GM23338 (cell line): ENCODE measurements around the gene OSBPL6. TPM values are rescaled to one million over a fixed set of nuclear protein-coding genes. Genes with fewer than 3 reads are reported as not detected.
"Not testable (repeated sequence)": the region's sequence is repeated elsewhere in the genome, so short reads cannot be mapped to it uniquely, and the experiment has no call there.

Source experiments
- ATAC-seq: fragments of 200-7000 bp; cut with Tn5 transposase; 3 replicates; pipeline ENCODE4 v1.9.1; 2020
- DNase-seq: peaks from one replicate; pipeline ENCODE4 v3.0.0-alpha.2; 2015; ENCODE audit warnings: low spot score
- H2AFZ ChIP-seq: fragments of 200-600 bp; sonication (generic); 2 replicates; pipeline ENCODE4 v1.8.0; 2016; ENCODE audit warnings: antibody characterized with exemption, mild to moderate bottlenecking, moderate library complexity
- H3F3A ChIP-seq: fragments of 200-600 bp; sonication (generic); replicated peaks from 2 replicates; pipeline ENCODE4 v1.8.0; 2017; ENCODE audit warnings: antibody characterized with exemption, mixed run types, low read depth
- H3K27ac ChIP-seq: fragments of 200-600 bp; sonication (generic); 2 replicates; pipeline ENCODE4 v1.6.1; 2016; ENCODE audit warnings: low read depth
- H3K27me3 ChIP-seq: fragments of 200-600 bp; sonication (generic); 2 replicates; pipeline ENCODE4 v1.8.0; 2016; ENCODE audit warnings: mild to moderate bottlenecking, mixed run types, moderate library complexity; ENCODE audit not compliant: insufficient read depth
- H3K36me3 ChIP-seq: fragments of 200-600 bp; sonication (generic); 2 replicates; pipeline ENCODE4 v1.8.0; 2016; ENCODE audit warnings: mild to moderate bottlenecking; ENCODE audit not compliant: insufficient read depth
- H3K4me1 ChIP-seq: fragments of 200-600 bp; sonication (generic); 2 replicates; pipeline ENCODE4 v1.8.0; 2016; ENCODE audit warnings: mild to moderate bottlenecking, moderate library complexity; ENCODE audit not compliant: insufficient read depth
- H3K4me2 ChIP-seq: fragments of 200-600 bp; sonication (generic); 2 replicates; pipeline ENCODE4 v1.7.1; 2017; ENCODE audit warnings: mixed run types
- H3K4me3 ChIP-seq: fragments of 200-600 bp; sonication (generic); 2 replicates; pipeline ENCODE4 v1.6.1; 2016; ENCODE audit warnings: mixed run types
- H3K79me2 ChIP-seq: fragments of 200-600 bp; sonication (generic); replicated peaks from 2 replicates; pipeline ENCODE4 v1.8.0; 2017; ENCODE audit warnings: mild to moderate bottlenecking; ENCODE audit not compliant: insufficient read depth
- H3K9me2 ChIP-seq: fragments of 200-600 bp; sonication (generic); 2 replicates; pipeline ENCODE4 v1.8.0; 2017; ENCODE audit not compliant: insufficient read depth
- H4K20me1 ChIP-seq: fragments of 200-600 bp; sonication (generic); replicated peaks from 2 replicates; pipeline ENCODE4 v1.8.0; 2017; ENCODE audit warnings: mild to moderate bottlenecking; ENCODE audit not compliant: insufficient read depth
- H3K27ac Mint-ChIP-seq: 2 replicates; pipeline ENCODE4 v1.8.0; 2020; ENCODE audit warnings: inconsistent platforms, mild to moderate bottlenecking, moderate library complexity, mixed read lengths
- H3K27me3 Mint-ChIP-seq: 3 replicates; pipeline ENCODE4 v1.8.0; 2022; ENCODE audit warnings: low read depth, mild to moderate bottlenecking, moderate library complexity, mixed read lengths, inconsistent platforms; ENCODE audit not compliant: insufficient read depth, poor library complexity
- H3K36me3 Mint-ChIP-seq: 3 replicates; pipeline ENCODE4 v1.8.0; 2021; ENCODE audit warnings: low read depth, mild to moderate bottlenecking, inconsistent platforms, moderate library complexity, mixed read lengths
- H3K4me1 Mint-ChIP-seq: 3 replicates; pipeline ENCODE4 v1.8.0; 2020; ENCODE audit warnings: mild to moderate bottlenecking, inconsistent platforms, mixed read lengths
- H3K4me3 Mint-ChIP-seq: 3 replicates; pipeline ENCODE4 v1.8.0; 2021; ENCODE audit warnings: moderate library complexity, mild to moderate bottlenecking, inconsistent platforms, mixed read lengths
- H3K9me3 Mint-ChIP-seq: 3 replicates; pipeline ENCODE4 v1.8.0; 2020; ENCODE audit warnings: moderate library complexity, mild to moderate bottlenecking, inconsistent platforms, mixed read lengths
- CREB1 ChIP-seq: fragments of 250-450 bp; sonication (Bioruptor Pico); IDR thresholded peaks from 2 replicates; pipeline ENCODE4 v1.5.0; 2020; ENCODE audit warnings: low read depth, mild to moderate bottlenecking, moderate library complexity
- ETS1 ChIP-seq: IDR thresholded peaks from 2 replicates; pipeline ENCODE4 v1.6.1; 2016; ENCODE audit warnings: antibody characterized with exemption
- JUNB ChIP-seq: IDR thresholded peaks from one replicate; pipeline ENCODE4 v1.6.1; 2016; ENCODE audit warnings: antibody characterized with exemption; ENCODE audit not compliant: unreplicated experiment
- NANOG ChIP-seq: IDR thresholded peaks from 2 replicates; pipeline ENCODE4 v1.6.1; 2016; ENCODE audit warnings: antibody characterized with exemption, borderline replicate concordance
- STAT1 ChIP-seq: IDR thresholded peaks from one replicate; pipeline ENCODE4 v1.6.1; 2016; ENCODE audit warnings: antibody characterized with exemption; ENCODE audit not compliant: unreplicated experiment
- ZNF331 ChIP-seq: fragments of 250-450 bp; sonication (Bioruptor Pico); IDR thresholded peaks from 2 replicates; pipeline ENCODE4 v1.5.0; 2020; ENCODE audit warnings: low read depth, mild to moderate bottlenecking, moderate library complexity
- polyA plus RNA-seq: library from polyadenylated mRNA; unstranded; fragments of >200 nt; fragmentation: Nextera tagmentation; extraction: Ambion mirVana; gene quantifications from 2 replicates; pipeline ENCODE4 v1.2.1, GENCODE V29; 2016
- total RNA-seq: library from RNA; depleted of rRNA; stranded (reverse); fragments of >200 nt; shearing (Covaris generic); gene quantifications from 2 replicates; pipeline ENCODE4 v1.2.3, GENCODE V29; 2014
- TF ChIP-seq, protein P1 (sequence below): fragments of 250-450 bp; sonication (Bioruptor Pico); IDR thresholded peaks from 2 replicates; pipeline ENCODE4 v1.5.0; 2020; ENCODE audit warnings: mild to moderate bottlenecking, moderate library complexity
- TF ChIP-seq, protein P2 (sequence below), 2 experiments: fragments of 200-600 bp in 1 of 2; sonication (generic) in 1 of 2; conservative IDR thresholded peaks; 2 replicates each; pipeline versions ENCODE4 v1.5.1 to v1.6.1; 2016 to 2017; ENCODE audit warnings: antibody characterized with exemption in 2 of 2, low read depth in 2 of 2, mild to moderate bottlenecking in 2 of 2, moderate library complexity in 1 of 2

The OSBPL6 gene
- total and polyA plus RNA-seq, 2 experiments from 2014 or later: 6.0 to 8.5 TPM

DNA sequence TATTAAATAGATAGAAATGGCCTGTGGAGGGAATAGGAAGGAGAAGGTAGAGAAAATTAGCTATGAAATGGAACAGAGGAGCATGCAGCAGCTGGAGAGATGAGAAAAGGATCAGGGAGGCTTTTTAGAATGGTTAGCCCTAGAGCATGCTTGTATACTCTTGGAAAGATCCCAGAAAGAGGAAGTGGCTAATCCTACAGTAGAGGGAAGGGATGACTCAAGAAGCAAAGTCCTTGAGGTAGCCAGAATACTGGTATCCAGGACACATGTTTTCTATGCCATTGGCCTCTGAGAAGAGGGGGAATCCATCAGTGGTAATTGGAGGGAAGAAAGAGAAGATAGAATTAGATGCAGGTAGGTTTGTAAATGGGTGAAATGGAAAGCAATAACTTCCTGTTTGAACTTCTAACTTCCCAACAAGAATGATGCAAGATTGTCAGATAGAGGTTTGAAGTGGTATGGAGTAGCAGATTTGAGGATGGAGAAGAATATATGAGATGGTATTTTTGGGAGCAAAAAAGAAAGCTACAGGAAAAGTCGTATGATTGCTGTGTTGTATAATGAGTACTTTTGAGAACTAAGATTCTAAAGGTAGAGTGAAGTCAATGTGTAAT is 17.1 kb upstream of the OSBPL6 start:
- H3K27ac Mint-ChIP-seq: no peak overlapping the region
- no peaks in the 10 kb centered on the region for H3K9me3 Mint-ChIP-seq
- no peak for ATAC-seq
- no peaks in the 10 kb centered on the region for H3K27me3 ChIP-seq
- H3K4me3 Mint-ChIP-seq: no peak overlapping the region
- no peaks in the 10 kb centered on the region; the same call in 1 of the 2 replicates for H3K9me2 ChIP-seq
- no peaks in the 10 kb centered on the region for H3K36me3 ChIP-seq
- H3K4me2 ChIP-seq: no peak overlapping the region
- peak overlapping the region; percentile 77; the same call in 1 of the 2 replicates for H2AFZ ChIP-seq
- no peaks in the 10 kb centered on the region for H3K4me1 ChIP-seq
- no peaks in the 10 kb centered on the region for H3F3A ChIP-seq
- TF ChIP-seq ZNF331 (CRISPR knock-in tag): no peak
- no peak for TF ChIP-seq STAT1
- no peak for TF ChIP-seq JUNB
- no peak for TF ChIP-seq NANOG
- no peaks in the 10 kb centered on the region for H3K27me3 Mint-ChIP-seq
- H3K4me3 ChIP-seq: no peak overlapping the region
- DNase-seq: no peak
- H3K79me2 ChIP-seq: no peaks in the 10 kb centered on the region
- no peaks in the 10 kb centered on the region for H4K20me1 ChIP-seq
- H3K4me1 Mint-ChIP-seq: no peaks in the 10 kb centered on the region
- no peak overlapping the region for H3K27ac ChIP-seq
- H3K36me3 Mint-ChIP-seq: no peaks in the 10 kb centered on the region

- not testable (repeated sequence) for H3K9me2 ChIP-seq, H3K4me3 ChIP-seq, H3K27me3 Mint-ChIP-seq, DNase-seq, H3K27me3 ChIP-seq, H3K79me2 ChIP-seq, H3K27ac ChIP-seq, H3K27ac Mint-ChIP-seq, H4K20me1 ChIP-seq, H3K36me3 Mint-ChIP-seq, H3F3A ChIP-seq, H3K4me3 Mint-ChIP-seq, H3K4me2 ChIP-seq, H3K9me3 Mint-ChIP-seq, ATAC-seq, H2AFZ ChIP-seq, H3K4me1 Mint-ChIP-seq, H3K4me1 ChIP-seq, H3K36me3 ChIP-seq
Measured at GRCh38 chr2:178180648-178181047, 13.7 kb upstream of the OSBPL6 start.

DNA sequence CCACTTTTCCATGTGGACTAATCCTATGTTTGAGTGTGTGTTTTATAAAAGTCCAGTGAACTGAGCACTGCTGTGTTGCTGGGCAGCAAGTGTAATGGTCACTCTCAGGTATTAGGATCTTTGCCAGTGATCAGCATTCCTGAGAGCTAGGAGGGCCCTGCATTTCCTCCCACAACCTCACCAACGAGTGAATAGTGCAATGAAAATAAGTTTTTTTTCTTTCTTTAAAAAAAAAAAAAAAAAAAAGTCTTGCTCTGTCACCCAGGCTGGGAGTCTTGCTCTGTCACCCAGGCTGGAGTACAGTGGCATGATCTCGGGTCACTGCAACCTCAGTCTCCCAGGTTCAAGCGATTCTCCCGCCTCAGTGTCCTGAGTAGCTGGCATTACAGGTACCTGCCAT is 6.5 kb upstream of the OSBPL6 start:
- DNase-seq (no peak), ATAC-seq (no peak)
- Histone ChIP-seq H3K27ac (no peak overlapping the region), H3K4me2 (no peak overlapping the region), H3K79me2 (no peaks in the 10 kb centered on the region), H3K4me3 (no peak overlapping the region), H3F3A (no peaks in the 10 kb centered on the region), H2AFZ (no peak overlapping the region), H3K9me2 (no peaks in the 10 kb centered on the region), H3K36me3 (no peaks in the 10 kb centered on the region), H4K20me1 (no peaks in the 10 kb centered on the region), H3K27me3 (peaks cover 27% of the 10 kb centered on the region), H3K4me1 (no peaks in the 10 kb centered on the region)
- Mint-ChIP-seq H3K36me3 (no peaks in the 10 kb centered on the region), H3K27me3 (peaks cover 19% of the 10 kb centered on the region), H3K9me3 (no peaks in the 10 kb centered on the region), H3K4me3 (no peak overlapping the region), H3K4me1 (no peaks in the 10 kb centered on the region; the same call in 2 of the 3 replicates), H3K27ac (no peak overlapping the region)
- TF ChIP-seq, protein P1, sequence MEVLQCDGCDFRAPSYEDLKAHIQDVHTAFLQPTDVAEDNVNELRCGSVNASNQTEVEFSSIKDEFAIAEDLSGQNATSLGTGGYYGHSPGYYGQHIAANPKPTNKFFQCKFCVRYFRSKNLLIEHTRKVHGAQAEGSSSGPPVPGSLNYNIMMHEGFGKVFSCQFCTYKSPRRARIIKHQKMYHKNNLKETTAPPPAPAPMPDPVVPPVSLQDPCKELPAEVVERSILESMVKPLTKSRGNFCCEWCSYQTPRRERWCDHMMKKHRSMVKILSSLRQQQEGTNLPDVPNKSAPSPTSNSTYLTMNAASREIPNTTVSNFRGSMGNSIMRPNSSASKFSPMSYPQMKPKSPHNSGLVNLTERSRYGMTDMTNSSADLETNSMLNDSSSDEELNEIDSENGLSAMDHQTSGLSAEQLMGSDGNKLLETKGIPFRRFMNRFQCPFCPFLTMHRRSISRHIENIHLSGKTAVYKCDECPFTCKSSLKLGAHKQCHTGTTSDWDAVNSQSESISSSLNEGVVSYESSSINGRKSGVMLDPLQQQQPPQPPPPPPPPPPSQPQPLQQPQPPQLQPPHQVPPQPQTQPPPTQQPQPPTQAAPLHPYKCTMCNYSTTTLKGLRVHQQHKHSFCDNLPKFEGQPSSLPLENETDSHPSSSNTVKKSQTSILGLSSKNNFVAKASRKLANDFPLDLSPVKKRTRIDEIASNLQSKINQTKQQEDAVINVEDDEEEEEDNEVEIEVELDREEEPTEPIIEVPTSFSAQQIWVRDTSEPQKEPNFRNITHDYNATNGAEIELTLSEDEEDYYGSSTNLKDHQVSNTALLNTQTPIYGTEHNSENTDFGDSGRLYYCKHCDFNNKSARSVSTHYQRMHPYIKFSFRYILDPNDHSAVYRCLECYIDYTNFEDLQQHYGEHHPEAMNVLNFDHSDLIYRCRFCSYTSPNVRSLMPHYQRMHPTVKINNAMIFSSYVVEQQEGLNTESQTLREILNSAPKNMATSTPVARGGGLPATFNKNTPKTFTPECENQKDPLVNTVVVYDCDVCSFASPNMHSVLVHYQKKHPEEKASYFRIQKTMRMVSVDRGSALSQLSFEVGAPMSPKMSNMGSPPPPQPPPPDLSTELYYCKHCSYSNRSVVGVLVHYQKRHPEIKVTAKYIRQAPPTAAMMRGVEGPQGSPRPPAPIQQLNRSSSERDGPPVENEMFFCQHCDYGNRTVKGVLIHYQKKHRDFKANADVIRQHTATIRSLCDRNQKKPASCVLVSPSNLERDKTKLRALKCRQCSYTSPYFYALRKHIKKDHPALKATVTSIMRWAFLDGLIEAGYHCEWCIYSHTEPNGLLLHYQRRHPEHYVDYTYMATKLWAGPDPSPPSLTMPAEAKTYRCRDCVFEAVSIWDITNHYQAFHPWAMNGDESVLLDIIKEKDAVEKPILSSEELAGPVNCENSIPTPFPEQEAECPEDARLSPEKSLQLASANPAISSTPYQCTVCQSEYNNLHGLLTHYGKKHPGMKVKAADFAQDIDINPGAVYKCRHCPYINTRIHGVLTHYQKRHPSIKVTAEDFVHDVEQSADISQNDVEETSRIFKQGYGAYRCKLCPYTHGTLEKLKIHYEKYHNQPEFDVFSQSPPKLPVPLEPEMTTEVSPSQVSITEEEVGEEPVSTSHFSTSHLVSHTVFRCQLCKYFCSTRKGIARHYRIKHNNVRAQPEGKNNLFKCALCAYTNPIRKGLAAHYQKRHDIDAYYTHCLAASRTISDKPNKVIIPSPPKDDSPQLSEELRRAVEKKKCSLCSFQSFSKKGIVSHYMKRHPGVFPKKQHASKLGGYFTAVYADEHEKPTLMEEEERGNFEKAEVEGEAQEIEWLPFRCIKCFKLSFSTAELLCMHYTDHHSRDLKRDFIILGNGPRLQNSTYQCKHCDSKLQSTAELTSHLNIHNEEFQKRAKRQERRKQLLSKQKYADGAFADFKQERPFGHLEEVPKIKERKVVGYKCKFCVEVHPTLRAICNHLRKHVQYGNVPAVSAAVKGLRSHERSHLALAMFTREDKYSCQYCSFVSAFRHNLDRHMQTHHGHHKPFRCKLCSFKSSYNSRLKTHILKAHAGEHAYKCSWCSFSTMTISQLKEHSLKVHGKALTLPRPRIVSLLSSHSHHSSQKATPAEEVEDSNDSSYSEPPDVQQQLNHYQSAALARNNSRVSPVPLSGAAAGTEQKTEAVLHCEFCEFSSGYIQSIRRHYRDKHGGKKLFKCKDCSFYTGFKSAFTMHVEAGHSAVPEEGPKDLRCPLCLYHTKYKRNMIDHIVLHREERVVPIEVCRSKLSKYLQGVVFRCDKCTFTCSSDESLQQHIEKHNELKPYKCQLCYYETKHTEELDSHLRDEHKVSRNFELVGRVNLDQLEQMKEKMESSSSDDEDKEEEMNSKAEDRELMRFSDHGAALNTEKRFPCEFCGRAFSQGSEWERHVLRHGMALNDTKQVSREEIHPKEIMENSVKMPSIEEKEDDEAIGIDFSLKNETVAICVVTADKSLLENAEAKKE: no peak
- TF ChIP-seq STAT1 (no peak), CREB1 (no peak), ZNF331 (CRISPR knock-in tag) (no peak), ETS1 (no peak)
- TF ChIP-seq, protein P2, sequence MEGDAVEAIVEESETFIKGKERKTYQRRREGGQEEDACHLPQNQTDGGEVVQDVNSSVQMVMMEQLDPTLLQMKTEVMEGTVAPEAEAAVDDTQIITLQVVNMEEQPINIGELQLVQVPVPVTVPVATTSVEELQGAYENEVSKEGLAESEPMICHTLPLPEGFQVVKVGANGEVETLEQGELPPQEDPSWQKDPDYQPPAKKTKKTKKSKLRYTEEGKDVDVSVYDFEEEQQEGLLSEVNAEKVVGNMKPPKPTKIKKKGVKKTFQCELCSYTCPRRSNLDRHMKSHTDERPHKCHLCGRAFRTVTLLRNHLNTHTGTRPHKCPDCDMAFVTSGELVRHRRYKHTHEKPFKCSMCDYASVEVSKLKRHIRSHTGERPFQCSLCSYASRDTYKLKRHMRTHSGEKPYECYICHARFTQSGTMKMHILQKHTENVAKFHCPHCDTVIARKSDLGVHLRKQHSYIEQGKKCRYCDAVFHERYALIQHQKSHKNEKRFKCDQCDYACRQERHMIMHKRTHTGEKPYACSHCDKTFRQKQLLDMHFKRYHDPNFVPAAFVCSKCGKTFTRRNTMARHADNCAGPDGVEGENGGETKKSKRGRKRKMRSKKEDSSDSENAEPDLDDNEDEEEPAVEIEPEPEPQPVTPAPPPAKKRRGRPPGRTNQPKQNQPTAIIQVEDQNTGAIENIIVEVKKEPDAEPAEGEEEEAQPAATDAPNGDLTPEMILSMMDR (conservative IDR thresholded peaks at IDR 0.05; ENCODE audit: low read depth in 2 of 2): no peak
